Kidney tubule cell (primary cell): ENCODE data around the gene CA5B.
"Not testable (repeated sequence)": the region's sequence is repeated elsewhere in the genome, so short reads cannot be mapped to it uniquely, and the experiment has no call there.

Source experiments
- DNase-seq: peaks from one replicate; pipeline ENCODE4 v3.0.0-alpha.2; 2018; ENCODE audit warnings: low spot score

Gene CA5B

DNA sequence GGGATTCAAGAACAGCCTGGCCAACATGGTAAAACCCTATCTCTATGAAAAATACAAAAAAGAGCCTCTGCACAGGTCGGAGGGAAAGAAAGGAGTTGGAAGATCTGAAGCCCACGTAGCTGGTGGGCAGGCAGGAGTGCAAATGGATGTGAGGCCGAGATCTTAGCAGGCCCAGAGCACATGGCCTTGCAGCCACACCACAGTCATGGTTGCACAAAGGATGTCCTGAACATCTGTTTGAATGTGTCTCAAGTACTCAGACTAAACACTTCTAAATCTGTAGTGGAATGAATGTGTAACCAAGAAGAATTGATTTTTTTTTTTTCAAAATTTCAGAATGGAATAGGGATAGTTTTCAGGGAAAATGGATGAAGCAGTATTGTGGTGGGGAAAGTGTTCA is 10.8 kb downstream of the CA5B start:
- no peak for DNase-seq

DNA sequence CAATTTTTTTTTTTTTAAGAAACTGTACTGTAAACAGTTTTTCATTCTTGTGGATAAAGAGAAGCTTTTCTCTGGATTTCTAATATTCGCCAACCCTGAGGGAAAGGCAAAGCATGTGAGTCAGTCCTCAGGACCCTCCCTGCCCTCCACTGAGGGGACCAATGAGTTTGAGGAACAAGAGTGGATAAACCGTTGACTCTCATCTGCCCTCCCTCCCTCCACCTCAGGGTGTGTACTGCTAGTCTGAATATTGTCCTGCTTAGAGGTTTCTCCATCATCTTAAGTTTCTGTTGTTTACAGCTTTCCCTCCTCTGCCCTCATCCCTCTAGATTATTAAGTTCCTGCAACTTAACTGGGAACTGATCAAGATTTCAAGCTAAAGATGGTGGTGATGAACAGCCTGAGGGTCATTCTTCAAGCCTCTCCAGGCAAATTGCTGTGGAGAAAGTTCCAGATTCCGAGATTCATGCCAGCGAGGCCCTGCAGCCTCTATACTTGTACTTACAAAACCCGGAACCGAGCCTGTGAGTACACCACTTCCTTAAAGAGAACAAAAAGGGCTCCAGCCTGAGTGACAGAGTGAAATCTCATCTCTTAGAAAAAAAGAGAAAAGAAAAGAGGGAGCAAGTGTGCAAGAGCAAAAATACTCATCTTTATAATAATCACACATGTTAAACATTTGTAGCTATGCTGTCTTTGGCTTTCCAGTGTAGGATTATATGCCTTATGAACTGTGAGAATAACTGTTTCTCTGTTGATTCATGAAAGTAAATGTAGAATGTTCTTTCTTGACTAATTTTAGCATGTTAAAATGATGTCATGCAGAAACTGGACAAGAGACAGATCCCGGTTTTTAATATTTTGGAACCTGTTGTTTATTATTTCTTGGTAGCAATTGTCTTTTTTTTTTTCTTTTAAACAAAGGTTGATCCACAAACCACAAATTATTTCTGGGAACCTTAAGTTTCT is 11.9 kb downstream of the CA5B start:
- no peak for DNase-seq

DNA sequence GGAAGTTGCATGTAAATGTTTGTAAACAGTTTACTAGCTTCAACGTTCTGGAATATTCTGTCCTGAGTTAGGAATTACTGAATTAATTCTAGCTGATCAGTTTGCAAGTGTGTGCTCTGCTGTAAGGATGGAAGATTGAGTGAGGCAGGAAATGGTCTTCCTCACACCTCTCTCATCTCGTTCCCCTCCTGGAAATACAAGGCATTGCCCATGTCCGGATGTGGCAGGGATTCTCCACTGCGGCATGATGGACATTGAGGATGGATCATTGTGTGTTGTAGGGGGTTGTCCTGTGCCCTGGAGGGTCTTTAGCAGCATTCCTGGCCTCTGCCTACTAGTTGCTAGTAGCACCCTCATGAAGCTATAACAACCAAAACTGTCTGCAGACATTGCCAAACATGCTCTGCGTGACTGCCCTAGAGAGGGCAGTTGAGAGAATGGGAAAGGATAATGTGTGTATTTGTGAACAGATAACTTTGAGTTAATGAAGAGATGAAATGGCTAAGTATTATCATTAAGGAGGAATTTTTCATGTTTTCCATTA is 12.6 kb downstream of the CA5B start:
- DNase-seq, result no peak

DNA sequence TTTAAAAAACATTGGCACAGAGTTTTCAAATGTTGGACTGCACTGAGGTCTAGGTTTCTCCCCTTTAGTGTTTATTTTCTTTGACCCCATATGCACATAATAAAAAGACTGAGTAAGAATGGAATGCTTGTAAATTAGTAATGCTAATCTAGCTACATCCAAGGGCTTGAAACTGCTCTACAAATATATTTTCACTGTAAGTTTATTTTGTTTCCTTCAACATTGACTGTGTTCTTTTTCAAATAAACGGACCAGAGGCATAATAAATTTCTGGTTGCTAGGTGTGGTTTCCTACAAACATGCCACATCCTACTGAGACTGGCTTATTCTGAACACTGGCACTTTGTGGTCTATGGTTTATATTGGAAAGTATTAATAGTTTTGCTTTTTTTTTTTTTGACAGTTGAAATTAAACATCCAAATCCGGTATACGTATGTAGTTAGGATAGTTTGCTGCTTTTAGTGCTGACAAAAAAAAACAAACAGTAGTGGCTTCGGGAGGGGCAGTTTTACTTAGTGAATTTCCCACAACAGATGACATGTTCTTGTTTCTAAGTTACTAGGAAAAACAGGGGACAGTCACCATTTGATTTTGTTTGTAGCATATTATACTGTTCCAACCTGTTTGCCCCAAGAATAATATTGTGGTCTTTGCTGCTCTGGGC is 13.2 kb downstream of the CA5B start:
- DNase-seq, result no peak

DNA sequence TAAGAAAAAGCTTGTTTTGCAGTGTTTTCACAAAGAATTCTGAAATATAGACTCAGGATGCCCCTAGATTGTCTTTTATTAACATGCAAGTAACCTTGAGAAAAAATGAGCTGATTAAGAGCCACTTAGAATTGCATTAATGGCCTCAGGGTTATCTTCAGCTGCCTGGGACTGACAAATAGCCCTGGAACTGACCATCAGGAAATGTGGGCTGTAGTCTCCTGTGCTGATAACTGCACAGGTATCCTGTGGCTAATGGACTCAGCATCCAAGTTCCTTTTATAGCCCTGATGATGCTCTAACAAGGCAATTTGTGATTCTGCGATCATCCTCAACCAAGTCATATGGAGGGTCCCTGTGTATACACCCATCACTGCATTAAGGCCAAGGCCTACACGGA is 17.0 kb downstream of the CA5B start:
- DNase-seq, result no peak

DNA sequence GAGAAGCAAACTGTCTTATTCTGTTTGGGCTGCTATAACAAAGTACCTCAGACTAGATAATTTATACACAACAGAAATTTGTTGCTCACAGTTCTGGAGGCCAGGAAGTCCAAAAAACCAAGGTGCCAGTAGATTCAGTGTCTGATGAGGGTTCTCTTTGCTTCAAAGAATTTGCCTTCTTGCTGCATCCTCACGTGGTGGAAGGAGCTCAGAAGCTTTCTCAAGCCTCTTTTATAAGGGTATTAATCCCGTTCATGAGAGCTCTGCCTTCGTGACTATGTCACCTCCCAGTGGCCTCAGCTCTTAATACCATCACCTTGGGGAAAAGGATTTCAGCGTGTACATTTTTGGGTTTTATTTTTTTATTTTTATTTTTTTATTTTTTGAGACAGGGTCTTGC is 20.1 kb downstream of the CA5B start:
- no peak for DNase-seq

DNA sequence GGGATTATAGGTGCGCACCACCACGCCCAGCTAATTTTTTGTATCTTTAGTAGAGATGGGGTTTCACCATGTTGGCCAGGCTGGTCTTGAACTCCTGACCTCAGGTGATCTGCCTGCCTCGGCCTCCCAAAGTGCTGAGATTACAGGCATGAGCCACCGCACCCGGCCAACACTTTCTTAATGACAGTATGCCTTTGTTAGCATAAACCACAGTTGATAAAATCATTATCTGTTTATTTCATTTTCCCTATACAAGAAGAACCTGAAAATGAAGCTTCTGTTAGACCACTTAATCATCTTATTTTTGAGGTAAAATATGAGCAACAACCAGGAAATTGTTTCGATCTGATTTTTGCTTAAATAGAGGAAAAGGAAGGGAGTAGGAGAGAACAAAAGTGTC is 21.8 kb downstream of the CA5B start:
- DNase-seq, result not testable (repeated sequence)

DNA sequence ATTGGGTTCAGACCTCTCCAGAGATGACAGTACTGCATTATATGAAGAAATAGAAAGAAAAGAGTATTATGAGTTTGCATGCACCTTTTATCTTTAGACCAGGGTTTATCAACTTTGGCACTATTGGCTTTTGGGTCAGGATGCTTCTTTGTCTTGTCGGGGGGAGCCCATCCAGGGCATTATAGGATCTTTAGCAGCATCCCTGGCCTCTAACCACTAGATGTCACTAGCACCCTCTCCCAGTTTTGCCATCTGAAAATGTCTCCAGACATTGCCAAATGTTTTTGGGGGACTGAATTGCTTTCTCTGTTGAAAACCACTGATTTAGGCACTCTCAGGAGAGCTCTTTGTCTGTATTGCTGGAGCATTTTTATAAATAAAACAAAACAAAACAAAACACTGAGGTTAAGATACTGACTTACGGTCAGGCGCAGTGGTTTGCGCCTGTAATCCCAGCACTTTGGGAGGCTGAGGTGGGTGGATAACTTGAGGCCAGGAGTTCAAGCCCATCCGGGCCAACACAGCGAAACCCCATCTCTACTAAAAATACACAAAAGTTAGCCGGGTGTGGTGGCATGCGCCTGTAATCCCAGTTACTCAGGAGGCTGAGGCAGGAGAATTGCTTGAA is 23.6 kb downstream of the CA5B start:
- DNase-seq, result peak; percentile 39

DNA sequence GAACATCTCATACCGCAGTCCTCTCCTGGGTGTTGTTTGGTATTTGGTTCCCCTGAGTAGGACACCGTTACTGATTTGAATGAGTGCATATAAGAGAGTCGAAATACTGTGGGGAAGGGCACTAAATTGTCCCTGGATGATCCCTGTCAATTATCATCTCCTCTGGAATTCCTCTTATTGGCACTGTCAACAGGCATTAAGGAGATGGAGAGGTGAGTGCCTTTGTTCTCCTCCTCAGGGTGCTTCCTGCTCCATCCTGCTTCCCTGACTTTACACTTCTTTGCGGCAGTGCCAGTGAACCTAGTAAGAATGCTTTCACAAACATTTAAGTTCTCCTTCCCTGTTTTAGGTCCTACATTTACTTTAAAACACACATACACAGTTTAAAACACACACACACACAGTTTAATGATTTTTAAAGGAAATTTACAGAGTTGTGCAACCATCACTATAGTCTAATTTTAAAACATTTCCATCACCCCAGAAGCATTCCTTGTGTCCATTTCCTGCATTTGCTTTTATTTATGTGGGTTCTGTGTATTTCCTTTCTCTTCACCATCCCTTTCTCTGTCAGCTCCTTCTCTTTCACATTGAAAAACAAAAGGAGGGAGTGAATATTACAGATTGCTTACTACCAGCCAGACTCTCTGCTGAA is 31.4 kb downstream of the CA5B start:
- DNase-seq, result no peak

DNA sequence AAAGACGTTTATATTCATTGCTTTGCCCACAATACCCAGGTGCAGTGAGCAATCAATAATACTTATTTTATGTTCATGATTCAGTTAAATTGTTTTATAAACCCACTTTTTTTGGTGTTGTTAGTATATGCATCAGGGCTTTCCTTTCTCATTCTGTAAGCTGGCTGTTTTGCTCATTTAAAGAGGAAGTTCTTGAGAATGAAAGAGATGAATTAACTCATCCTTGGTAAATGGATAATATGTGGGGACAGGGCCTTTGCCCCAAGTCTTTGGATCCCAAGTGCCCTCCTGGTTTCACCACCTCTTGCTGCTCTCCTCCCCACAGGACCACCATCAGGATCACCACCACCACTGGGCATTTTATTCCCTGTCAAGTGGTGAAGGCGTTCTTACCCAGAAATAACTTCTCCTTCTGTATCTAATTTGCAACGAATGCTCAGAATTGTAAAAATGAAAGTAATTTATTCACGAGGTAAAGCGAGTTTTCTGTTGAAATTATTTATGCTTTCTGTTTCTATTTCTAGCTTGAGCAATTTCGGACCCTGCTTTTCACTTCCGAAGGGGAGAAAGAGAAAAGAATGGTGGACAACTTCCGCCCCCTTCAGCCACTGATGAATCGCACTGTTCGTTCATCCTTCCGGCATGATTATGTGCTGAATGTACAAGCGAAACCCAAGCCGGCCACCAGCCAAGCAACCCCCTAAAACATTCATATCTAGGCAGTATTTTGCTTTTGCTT is 44.1 kb downstream of the CA5B start:
- no peak for DNase-seq

DNA sequence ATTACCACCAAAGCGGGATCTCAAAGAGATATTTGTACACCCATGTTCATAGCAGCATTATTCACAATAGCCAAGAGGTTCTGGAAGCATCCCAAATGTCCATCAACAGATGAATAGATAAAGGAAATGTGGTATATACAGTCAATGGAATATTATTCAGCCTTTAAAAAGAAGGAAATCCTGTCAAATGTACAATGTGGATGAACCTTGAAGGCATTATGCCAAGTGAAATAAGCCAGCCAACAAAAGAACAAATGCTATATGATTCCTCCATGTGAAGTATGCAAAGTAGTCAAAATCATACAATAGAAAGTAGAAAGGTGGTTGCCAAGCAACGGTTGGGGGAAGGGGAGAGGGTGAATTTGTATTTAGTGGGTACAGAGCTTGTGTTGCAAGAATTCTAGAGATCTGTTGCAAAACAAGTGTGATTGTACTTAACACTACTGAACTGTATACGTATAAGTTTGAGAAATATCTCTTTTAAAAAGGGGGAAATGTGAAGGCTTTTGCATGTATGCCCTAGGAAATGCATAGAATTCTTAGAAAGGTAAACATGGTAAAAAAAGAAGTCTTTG is 47.2 kb downstream of the CA5B start:
- DNase-seq, result no peak

DNA sequence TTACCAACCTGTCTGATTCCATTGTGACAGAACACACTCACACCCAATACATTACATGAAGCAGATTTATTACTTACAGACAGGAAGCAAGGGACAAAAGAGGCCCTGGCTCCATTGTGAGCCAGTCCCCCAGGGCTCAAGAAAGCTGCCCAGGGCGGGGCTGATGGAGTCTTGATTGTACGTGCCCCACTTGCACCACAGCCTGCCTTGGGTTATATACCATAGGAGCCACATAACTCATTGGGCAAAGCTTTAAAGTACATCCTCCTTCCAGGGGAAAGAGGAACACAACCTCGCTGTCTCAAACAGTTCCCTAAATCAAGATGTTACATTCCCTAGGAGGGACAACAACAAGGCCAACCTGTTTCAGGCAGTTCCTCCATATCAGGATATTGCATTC is 48.8 kb downstream of the CA5B start:
- DNase-seq, result no peak

DNA sequence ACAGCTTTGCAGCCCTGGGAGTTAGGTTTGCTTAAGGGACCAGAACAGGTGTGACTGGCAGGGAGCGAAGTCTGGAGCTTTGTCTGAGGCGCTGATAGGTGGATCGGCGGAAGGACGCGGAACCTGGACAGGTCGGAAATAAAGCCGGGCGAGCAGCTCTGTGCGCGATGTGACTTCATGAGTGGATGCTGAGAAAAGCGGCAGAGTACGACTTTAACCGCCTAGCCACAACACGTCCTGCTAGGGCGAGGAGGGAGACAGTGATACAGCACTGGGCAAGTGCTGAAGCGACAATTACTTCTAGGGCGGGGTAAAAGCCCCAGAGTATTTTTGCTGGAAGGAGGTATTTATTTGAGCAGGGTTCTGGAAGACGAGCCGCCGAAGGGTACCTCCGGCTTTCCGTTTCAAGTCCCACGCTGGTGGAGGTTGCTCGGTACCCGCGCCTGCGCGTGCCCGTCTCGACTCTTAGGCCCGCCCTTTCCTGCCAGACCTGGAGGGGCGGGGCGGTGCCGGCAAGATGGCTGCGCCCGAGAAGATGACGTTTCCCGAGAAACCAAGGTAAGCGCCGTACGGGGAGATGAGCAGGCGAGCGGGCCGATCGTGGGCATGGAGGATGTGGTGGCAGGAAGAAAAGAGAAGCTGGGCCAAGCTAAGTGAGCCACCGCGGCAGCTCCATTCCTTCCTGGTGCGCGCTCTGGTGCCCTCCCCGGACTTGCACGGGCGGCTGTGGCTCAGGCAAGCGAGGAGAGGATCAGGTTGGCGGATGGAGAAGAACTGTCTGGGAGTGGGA is 52.1 kb downstream of the CA5B start, which contains the start of gene ZRSR2:
TSS of gene ZRSR2 (plus strand) at position 506 of the 790 bp plus-strand sequence. CDS start at position 518, 12 bp downstream.
- peak; percentile 92 for DNase-seq

DNA sequence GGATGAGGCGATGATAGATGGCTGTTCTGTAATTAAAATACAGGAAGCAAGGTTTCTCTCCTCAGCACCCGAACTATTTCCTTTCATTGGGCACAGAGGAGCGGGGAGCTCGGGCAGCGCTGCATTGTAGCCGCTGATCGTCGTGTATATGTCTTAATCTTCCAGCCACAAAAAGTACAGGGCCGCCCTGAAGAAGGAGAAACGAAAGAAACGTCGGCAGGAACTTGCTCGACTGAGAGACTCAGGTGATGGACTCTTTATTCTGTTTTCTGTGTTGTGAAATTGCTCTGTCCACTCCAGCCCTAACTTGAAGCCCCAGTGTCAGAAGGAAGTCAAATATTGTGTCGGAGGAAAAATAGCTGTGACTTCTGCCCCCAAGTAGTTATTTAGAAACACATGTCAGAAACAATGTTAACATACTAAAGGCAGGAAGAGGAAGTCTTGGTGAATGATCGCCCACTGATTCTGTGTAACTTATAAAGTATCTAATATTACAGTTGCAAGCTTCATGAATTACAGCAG is 52.8 kb downstream of the CA5B start:
- DNase-seq, result peak; percentile 46

DNA sequence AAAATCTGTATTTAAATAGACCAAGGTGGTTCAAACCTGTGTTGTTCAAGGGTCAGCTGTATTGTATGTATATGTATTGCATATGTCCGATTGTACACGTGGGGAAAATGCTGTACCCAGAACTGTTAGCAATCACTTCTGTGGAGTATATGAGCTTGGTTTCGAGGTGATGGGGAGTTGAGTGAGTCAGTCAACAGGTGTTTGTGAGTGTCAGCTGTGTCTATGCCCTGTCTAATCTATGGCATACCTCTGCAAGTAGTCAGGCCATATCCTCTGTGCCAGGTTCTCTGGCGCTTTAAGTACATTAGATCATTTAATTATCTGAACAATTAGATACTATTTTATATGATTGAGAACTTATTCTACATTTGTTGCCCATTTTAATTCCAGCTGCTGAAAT is 59.6 kb downstream of the CA5B start:
- DNase-seq, result peak; percentile 32

DNA sequence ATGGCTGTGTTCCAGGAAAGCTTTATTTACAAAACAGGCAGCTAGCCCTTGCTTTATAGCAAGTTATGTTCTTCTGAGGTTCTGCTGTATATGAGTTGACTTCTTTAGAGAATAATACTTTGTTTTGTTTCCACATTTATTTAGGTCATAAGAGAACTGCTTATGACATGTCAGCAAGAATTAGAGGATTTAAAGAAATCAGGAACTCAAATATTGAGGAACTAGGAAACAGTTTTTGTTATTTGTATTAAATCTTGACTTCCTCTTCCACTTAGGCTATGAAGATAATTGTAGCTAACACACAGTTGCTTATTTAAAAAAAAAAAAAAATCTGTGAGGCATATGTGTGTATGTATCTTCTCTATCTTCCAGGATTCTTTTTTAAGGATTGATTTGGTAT is 66.5 kb downstream of the CA5B start:
- no peak for DNase-seq

DNA sequence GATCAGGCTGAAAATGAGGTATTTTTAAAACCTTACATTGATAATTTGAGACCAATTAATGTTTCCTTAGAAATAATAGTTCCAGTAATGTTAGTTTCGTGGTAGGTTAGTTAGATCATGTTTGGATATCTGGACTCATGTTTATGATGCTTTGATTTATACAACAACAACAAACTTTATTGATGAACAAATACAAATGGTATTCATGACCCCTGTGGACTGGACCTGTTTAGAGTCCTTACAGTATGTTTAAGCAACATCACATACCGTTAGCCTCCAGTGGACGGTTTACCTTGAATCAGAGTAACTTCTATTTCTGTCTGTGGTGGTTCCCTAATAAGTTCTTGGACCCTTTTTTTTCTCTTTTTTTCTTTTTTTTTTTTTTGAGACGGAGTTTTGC is 70.2 kb downstream of the CA5B start:
- DNase-seq, result no peak

DNA sequence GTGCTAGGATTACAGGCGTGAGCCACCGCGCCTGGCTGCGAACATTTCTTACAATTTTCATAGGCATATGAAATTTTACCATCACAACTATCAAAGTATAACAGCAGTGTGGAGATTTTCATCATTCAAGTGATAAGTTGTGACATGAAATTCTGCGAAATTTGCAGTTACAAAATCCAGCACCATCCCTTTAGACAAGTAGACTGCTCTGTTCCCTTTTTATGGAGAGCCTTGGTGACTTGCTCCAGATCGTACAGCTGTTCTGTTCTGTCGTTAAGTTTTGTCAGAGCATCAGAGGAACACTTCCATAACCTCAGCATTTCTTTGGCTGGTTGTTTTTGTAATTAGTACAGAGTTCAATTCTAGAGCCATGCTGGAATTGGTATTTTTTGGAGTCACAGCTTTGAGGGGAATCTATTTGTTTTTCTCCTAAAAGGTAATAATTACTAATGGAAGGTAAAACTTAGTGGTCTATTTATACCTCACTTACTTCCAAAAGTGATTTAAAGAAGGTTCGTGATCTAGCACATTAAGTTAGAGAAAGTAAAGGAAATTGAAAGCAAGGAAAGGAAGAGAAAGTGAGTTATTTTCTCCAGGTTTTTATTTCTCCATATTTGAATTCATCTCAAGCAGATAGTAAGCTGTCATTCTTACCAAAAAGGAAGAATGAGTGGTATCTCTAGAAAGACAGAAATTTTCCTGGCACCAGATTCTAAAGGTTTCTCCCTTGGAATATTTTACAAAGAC is 74.3 kb downstream of the CA5B start:
- DNase-seq, result no peak

DNA sequence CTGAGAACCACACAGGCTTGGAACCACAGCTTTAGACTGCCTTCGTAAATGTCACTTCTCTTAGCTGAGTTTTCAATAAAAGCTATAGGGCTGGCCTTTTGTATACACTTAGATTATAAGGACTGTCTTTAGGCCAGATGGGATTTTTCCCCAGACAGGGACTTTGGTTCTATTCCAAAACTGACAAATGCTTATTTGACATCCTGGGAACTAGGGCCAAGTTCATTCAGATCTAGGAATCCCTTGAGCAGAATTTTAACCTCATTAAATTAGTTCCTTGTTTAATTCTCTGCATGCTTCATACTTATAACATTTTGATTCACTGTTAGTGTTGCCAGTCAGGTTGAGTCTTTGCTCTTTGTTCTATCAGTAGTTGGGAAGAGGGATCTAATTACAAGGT is 75.3 kb downstream of the CA5B start:
- no peak for DNase-seq
